Upper lobe of left lung (tissue), 4 donors: ENCODE data around the gene SELL.

Source experiments
- CTCF ChIP-seq, 6 experiments: fragments of 450-650 bp in 4 of 6; fragments of 200-600 bp in 2 of 6; sonication (generic) in 2 of 6; IDR thresholded peaks; one replicate each; pipeline ENCODE4 v1.5.1; 2016 to 2019; ENCODE audit warnings: antibody characterized with exemption in 6 of 6
- EP300 ChIP-seq, 4 donors: sonication (generic); formaldehyde crosslinking; IDR thresholded peaks; one replicate each; pipeline ENCODE4 v1.5.1; 2017; ENCODE audit warnings: antibody characterized with exemption in 4 of 4, control low read depth in 2 of 4
- POLR2A ChIP-seq, 4 donors: fragments of 450-650 bp; IDR thresholded peaks; one replicate each; pipeline ENCODE4 v1.5.1; 2016 to 2017; ENCODE audit warnings: antibody characterized with exemption in 4 of 4, mild to moderate bottlenecking in 2 of 4
- POLR2AphosphoS5 ChIP-seq, 2 donors: sonication (generic); formaldehyde crosslinking; IDR thresholded peaks; one replicate each; pipeline ENCODE4 v1.5.1; 2017; ENCODE audit warnings: antibody characterized with exemption in 2 of 2

DNA sequence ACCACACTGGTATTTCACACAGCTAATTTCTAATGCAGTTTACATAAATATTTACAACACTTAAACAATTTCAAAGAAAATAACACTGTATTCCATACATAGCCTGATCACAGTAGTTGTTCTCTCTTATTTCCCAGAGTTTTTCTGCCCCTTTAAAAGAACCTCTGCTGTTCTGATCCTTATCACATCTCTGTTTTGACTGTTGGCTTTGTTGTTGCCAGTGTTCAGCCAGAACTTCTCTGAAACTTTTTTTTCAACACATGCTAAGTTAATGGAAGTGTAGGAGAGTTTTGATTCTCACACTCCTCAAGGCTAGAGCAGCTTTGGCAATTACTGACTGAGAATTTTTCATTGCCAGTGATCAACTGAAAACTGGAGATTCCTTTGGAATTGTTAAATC is 11.4 kb upstream of the SELL start:
- no peak for TF ChIP-seq CTCF (IDR thresholded peaks at IDR 0.05)
- no peak for TF ChIP-seq POLR2AphosphoS5 (IDR thresholded peaks at IDR 0.05)
- TF ChIP-seq EP300 (IDR thresholded peaks at IDR 0.05): no peak
- TF ChIP-seq POLR2A (IDR thresholded peaks at IDR 0.05): no peak
